HCEC 1CT (cell line): ENCODE results near the gene NOL9.

Experiments used
- DNase-seq: peaks from one replicate; pipeline ENCODE4 v3.0.0-alpha.2; 2017

The NOL9 gene

GRCh38 chr1:6486433-6487011 is 67.8 kb downstream of the NOL9 start:
- peak; percentile 69 for DNase-seq

GRCh38 chr1:6485168-6486101 is 68.9 kb downstream of the NOL9 start:
- DNase-seq = no peak

GRCh38 chr1:6484826-6485167 is 69.5 kb downstream of the NOL9 start:
- no peak for DNase-seq

GRCh38 chr1:6483761-6484117 is 70.6 kb downstream of the NOL9 start:
- no peak for DNase-seq

GRCh38 chr1:6483017-6483760 is 71.1 kb downstream of the NOL9 start:
- no peak for DNase-seq

- no peak for DNase-seq
Measured at GRCh38 chr1:6481820-6482219, 72.5 kb downstream of the NOL9 start.

- DNase-seq = no peak
Measured at GRCh38 chr1:6477039-6477820, 77.1 kb downstream of the NOL9 start.

GRCh38 chr1:6476483-6476882 is 77.8 kb downstream of the NOL9 start:
- DNase-seq = no peak

- DNase-seq = no peak
Measured at GRCh38 chr1:6475381-6476133, 78.8 kb downstream of the NOL9 start.

GRCh38 chr1:6474815-6475282 is 79.5 kb downstream of the NOL9 start:
- DNase-seq = no peak

GRCh38 chr1:6473974-6474814 is 80.1 kb downstream of the NOL9 start:
- DNase-seq = no peak

- DNase-seq = no peak
Measured at GRCh38 chr1:6473156-6473555, 81.2 kb downstream of the NOL9 start.

- no peak for DNase-seq
Measured at GRCh38 chr1:6472391-6472790, 81.9 kb downstream of the NOL9 start.

GRCh38 chr1:6471970-6472368 is 82.3 kb downstream of the NOL9 start:
- DNase-seq = no peak
